Upper lobe of left lung (tissue), 4 donors: ENCODE results near the gene C1QC.

ENCODE experiments used
- CTCF ChIP-seq, 6 experiments: fragments of 450-650 bp in 4 of 6; fragments of 200-600 bp in 2 of 6; sonication (generic) in 2 of 6; IDR thresholded peaks; one replicate each; pipeline ENCODE4 v1.5.1; 2016 to 2019; ENCODE audit warnings: antibody characterized with exemption in 6 of 6
- POLR2A ChIP-seq, 4 donors: fragments of 450-650 bp; IDR thresholded peaks; one replicate each; pipeline ENCODE4 v1.5.1; 2016 to 2017; ENCODE audit warnings: antibody characterized with exemption in 4 of 4, mild to moderate bottlenecking in 2 of 4

GRCh38 chr1:22641906-22642636, 1.4 kb upstream of the C1QC start:
- TF ChIP-seq CTCF (IDR thresholded peaks at IDR 0.05), result peak; percentile 80 to 93 (median 90)
- TF ChIP-seq POLR2A (IDR thresholded peaks at IDR 0.05), result no peak
